HG03457 (cell line): ENCODE data around the gene ROR1.
A peak's percentile ranks its signal among the peaks of the same experiment; 100 is the strongest.

Experiments
- ATAC-seq: cut with Tn5 transposase; IDR thresholded peaks from one replicate; pipeline ENCODE4 v1.9.1; 2021; ENCODE audit warnings: moderate number of reproducible peaks; ENCODE audit not compliant: unreplicated experiment

ROR1 gene

DNA sequence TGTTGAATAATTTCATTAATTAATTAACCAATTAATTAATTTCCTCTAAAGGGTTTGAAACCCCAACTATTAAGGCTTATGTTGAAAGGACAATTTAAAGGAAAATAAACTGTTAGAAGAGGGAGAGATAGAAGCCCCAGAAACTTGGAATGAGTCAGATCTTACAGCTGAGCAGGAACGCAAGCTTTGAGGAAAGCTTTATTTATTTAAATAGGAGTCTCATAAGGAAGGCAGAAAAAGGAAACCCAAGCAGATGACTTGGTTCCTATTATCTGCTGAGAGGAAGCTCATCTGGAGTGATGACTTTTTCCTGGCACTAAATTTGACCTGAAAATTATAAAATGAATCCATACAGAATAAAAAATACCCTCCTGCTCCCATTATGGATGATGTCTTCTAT is 105.1 kb downstream of the ROR1 start:
- ATAC-seq, result no peak

DNA sequence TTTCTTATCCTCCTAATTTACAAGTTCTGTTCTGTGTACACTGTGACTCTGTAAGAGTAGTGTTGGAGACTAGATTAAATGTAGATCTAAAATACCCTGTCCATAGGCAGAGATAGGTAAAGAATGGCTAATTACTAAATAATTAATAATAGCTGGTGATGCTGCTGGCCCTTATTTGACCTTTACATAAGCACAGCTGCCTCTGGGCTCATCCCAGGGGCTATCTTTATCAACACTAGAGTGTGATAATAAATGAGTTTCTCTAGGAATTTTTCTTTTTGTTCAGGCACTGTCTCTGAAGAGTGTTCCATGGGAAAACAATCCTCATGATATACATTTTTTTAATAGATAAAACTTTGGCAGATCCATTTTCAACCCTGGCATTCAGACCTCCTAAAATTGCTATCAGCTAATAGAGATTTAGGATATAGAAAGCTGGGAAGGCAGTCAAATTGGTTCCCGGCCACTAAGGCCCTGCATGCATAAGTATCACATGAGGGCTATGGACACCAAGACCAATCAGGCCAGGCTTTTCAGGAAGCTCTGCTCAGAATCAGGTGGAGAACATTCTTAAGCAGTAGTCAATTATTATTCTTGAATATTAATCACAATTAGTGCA is 107.2 kb downstream of the ROR1 start:
- ATAC-seq, result no peak

DNA sequence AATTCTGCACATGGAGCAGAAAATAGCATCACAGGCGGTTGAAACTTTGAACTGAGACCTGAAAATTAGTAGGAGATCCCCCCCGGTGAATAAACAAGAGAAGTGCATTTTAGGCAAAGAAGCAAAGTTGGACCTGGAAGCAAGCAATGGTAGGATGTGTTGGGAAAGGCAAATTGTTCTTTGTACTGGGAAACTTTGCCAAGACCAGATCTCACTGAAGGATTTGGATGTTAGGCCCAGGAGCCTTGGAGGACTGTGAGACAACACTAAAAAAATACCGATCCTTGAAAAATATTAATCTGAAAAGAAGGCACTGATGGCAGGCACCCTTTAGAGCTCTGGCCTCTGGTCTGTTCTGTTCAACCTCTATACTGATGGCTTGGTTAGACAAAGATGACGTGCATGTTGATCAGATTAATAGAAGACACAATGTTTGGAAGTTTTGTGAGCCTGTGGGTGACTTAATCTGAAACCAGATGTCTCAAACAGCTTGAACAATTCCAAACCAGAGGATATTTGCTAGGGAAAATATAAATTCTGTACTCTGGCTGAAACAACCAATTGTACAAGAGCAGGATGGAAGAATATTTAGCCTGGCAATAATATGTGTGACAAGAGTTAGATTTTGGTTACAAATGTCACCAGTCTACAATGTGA is 108.4 kb downstream of the ROR1 start:
- ATAC-seq, result no peak

- ATAC-seq, result no peak
Observed at GRCh38 chr1:63883494-63884235, 109.8 kb downstream of the ROR1 start.

DNA sequence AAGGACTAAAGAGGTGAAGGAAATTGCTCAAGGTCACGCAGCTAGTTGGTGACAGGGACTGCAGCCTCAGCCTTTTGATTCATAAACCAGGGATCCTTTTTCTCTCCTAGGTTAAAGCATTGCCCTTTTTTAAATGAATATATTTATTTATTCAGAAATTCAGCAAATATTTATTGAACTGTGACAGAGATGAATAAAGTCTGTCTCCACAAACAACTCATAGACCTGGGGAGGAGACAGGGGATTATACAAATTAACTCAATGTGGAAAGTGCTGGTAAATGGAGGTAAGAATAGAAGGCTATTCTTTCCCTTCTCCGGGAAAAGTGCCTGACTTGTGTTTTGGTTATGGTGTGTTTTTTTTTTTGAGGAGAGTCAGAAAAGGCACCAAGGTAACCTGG is 110.7 kb downstream of the ROR1 start:
- ATAC-seq, result no peak

GRCh38 chr1:63885899-63886298 is 112.1 kb downstream of the ROR1 start:
- no peak for ATAC-seq

- ATAC-seq, result no peak
Observed at GRCh38 chr1:63886340-63886739, 112.5 kb downstream of the ROR1 start.

- ATAC-seq, result no peak
Observed at GRCh38 chr1:63887809-63888208, 114.0 kb downstream of the ROR1 start.

- no peak for ATAC-seq
Observed at GRCh38 chr1:63888984-63889383, 115.2 kb downstream of the ROR1 start.

DNA sequence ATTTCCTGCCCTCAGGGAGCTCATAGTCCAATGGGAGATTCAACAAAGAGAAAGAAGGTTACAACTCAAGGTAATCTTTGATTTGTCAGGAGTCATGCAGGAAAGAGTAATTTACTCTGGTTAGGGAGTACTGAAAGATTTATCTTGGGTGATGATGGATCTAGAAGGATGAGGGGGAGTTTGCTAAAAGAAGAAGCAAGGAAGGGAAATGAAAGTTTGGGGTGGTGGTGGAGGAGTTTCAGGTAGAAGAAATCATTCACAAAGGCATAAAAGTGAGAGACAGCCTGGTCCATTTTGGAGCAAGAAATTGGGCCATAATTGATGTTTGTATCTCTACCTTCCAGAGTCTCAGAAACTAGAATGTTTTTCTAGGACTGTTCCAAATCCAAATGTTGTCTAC is 116.7 kb downstream of the ROR1 start:
- no peak for ATAC-seq

DNA sequence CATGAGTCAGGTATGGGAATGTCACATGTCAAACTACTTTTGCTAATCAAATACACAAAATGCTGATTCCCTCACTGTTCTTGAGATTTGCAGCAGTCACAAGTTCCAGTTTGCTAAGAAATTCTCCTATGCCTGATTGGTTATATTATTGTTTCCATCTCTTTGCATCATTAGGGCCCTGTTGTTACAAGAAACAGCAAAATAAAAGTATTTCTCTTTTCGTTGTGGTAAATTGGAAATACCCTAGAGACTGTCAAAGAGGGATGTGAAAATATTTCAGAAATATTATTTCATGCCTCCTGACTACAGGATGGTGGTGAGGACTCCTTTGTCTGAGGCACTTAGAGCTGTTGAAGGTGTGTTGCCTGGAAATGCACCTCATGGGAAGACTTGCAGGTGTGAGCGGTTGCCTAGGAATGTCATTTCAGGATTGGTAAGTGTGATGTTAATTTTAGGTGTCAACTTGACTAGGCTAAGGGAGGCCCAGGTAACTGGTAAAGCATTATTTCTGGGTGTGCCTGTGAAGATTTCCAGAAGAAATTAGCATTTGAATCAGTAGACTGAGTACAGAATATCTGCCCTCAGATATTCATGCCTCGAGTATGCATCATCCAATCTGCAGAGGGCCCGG is 117.4 kb downstream of the ROR1 start:
- no peak for ATAC-seq

DNA sequence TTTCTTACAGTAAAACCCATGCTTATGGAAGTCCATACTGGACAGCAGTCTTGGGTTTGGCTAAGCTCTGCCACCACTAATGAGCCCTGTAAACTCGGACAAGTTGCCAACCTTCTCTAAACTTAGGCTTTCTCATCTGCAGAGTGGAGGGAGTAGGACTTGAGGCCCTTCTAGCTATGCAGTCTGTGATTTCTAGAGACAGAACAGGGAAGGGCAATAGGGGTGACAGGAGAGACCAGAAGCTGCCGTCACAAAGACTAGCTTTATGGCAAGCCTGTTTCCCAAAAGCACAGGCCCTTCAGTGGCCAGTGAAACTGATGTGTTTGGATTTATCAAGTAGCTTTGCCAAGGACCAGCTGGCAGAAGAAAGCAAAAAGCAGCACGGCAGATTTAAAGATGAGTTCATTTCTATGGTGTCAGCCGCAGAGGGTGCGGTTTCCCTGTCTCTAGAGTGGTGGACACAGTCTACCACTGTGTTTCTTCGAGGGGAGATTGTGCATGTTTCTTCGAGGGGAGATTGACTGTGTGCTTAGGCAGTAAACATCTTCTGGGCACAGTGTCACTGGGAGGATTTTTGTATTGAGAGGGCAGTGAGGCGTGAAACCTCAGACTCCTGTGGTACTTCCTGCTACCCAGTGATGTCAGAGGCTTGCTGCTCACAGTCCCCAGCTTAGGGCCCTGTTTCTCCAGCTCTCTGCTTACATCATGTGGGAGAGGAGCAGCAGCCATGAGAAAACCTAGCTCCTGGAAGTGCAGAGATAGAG is 119.0 kb downstream of the ROR1 start:
- ATAC-seq, result peak; percentile 99

DNA sequence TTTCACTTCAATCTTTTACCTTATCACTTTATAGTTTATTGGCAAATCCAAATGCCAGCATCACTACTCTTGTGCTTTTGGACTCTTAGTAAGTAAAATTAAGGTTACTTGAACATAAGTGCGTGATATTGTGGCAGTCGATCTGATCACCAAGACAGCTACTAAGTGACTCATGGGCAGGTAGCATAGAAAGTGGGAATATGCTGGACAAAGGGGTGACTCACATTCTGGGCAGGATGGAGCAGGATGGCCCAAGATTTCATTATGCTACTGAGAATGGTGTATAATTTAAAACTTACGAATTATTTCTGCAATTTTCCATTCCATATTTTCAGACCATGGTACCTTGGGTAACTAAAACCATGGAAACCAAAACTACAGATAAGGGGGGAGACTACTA is 120.2 kb downstream of the ROR1 start:
- no peak for ATAC-seq

DNA sequence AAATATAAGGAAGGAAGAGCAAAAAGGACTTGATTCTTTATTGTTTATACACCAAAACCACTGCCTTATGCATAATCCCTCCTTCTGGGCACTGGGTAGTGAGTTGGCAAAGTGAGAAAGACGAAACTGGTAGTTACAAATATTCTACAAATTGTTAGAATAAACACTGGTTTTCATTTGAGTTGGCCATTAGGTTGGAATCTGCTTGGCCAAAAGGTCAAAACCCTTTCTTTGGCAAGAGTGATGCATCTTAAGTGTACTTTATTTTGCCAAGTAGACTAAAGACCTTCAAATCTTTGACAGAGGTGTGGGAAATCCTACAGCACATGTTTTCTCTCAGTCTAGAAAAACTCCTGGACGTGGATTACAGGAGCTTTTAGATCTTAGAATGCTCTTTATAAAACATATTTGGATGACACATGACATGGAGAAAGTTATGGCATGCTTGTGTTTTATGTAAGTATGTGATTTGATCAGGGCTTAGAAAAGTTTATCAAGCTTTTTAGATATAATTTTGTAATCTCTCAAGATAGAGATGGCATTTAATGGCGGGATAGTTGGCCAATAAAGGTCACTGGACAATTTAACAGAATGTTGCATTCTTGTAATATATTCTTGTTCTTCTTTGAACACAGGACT is 120.9 kb downstream of the ROR1 start:
- no peak for ATAC-seq

DNA sequence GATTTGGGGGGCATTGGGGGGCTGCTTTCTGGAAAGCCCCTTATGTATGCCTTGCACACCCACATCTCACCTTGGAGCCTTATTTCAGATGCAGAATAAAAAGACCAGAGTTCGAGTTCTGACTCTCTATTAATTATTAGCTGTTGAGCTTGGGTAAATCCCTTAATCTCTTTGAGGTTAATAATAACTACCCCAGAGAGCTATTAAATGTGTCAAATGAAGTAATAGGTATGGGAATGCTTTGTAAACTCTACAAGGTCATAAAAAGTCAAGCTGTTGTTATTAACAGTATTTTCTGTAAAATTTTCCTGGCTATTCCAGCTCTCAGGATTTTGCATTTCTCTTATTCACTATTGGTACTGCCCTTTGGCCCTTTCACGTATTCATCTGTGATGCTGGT is 122.9 kb downstream of the ROR1 start:
- no peak for ATAC-seq

- ATAC-seq, result no peak
Observed at GRCh38 chr1:63898428-63899196, 124.8 kb downstream of the ROR1 start.

DNA sequence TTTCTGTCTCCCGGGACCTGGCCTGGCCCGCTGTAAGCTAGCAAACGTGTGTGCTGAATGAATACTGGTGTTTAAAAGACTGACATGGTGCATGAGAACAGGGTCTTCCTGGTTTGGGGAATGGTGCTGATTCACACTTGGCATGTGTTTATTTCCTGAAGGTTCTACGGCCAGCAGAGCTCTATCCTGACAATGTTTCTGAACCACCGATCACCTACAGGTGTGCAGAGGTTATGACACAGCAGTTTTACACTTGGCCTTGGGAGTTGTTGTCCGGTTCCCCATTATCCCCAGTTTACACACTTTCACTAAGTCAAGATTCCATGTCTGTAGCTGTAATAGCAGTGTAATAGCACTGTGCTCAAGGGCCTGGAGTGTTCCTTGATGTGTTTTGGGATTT is 127.3 kb downstream of the ROR1 start:
- ATAC-seq, result no peak

DNA sequence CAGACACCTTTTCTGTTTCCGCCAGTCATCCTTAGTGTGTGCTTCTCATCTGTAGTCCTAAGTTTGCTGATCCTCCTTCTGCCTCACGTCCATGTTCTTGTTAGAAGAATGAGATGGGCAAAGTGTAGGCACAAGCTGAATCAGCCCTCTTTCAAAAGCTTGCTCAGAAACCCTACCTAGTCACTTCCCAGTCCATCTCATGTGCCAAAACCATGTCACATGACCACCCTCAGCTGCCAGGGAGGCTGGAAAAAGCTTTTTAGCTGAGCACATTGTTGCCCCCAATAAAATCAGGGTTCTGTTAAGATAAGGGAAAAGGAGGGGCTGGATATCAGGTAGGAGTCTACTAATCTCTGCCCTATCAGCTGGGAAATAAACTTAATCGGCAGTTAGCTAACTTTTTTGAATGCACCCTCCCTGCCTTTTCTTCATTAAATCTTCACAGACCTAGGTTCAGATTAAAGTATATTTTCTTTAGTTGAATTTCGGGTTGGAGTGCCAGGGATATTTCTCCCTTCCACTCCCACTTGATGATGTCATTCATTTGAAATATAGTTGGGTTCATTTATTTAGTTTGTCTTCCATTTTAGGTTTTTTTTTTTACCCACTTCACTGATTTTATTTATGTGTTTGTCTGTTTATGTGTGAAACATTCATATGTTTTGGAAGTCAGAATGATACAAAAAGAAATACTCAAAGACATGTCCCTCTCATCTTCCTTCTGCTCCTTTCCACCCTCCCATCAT is 129.2 kb downstream of the ROR1 start:
- no peak for ATAC-seq

GRCh38 chr1:63903947-63904610 is 130.3 kb downstream of the ROR1 start:
- no peak for ATAC-seq
